Activated CD8-positive, alpha-beta memory T cell treated with anti-CD3 and anti-CD28 coated beads for 36 hours (primary cell): ENCODE results near the gene SAP25. TPM values are rescaled to one million over a fixed set of nuclear protein-coding genes. Genes with fewer than 3 reads are reported as not detected.

Source experiments
- CTCF ChIA-PET: fragments of 350-600 bp; sonication (Branson Sonifier 250); formaldehyde crosslinking; loops from one replicate; lab custom pipeline; 2021; ENCODE audit warnings: antibody characterized with exemption; lab: Charles Lee
- POLR2A ChIA-PET: fragments of 350-600 bp; sonication (Branson Sonifier 250); formaldehyde crosslinking; loops from one replicate; lab custom pipeline; 2021; ENCODE audit warnings: antibody characterized with exemption; lab: Charles Lee
- total RNA-seq, 2 experiments: library from RNA; stranded (reverse); gene quantifications; one replicate each; pipeline ENCODE4 v1.2.3, GENCODE V29; 2021

SAP25 gene
- total RNA-seq, 2 experiments from 2014 or later: 5.6 to 7.5 TPM

DNA sequence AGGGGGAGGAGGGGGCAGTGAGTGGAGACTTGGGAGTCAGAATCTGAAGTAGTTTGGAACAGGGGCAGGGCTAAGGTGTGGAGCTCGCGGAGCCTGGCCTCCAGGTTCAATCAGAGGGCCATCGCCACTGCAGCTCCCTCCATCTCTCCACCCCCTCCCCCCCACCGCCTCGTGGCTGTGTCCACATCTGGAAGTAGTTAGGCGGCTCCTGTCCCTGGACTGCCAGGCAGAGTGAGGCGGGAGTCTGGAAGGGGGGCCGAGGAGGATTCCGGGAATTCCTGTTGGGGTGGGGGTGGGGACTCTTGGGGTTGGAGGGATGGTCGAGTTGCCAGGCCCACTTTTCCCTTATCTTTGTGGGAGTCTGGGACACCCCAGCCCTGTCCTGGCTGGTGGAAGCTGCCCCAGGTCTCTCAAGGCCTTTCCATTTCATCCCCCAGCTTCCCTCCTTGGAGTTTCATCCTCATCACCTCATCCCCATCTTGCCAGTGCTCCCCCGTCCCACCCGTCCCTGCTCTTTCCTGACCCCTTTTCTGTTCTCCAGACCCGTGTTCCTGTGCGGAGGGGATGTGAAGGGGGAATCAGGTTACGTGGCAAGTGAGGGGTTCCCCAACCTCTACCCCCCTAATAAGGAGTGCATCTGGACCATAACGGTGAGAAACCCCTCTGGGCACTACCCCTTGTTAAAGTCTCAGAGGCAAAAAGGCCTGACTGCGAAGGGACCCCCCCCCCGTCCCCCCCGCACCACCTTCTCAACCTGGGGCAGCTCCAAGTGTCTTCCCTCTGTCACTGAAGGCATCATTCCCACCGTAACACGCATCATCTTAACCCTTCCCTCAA lies 29.4 kb upstream of the SAP25 start:
- CTCF ChIA-PET: interaction anchor here (0.5 to 1.7 kb wide), 6 partner anchors 17 to 44 kb away, joined by 3 to 6 read pairs (median 4); partner anchors contain the start of genes FBXO24 and LRCH4
- POLR2A ChIA-PET: interaction anchor here (0.6 kb wide), 2 partner anchors 92 to 93 kb away, joined by 3 to 9 read pairs; no protein-coding TSS in a partner anchor

DNA sequence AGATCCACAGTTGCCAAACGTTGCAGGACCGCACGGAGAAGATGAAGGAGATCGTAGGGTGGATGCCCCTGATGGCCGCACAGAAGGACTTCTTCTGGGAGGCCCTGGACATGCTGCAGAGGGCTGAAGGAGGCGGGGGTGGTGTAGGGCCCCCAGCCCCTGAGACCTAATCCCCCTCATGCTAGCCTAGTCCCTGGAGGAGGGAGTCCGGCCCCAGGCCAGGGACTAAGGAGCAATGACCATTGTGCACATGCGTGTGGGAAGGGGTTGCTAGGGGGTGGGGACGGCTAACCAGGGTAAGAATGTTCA lies 27.0 kb upstream of the SAP25 start:
- CTCF ChIA-PET: no interaction called here
- POLR2A ChIA-PET: no interaction called here

DNA sequence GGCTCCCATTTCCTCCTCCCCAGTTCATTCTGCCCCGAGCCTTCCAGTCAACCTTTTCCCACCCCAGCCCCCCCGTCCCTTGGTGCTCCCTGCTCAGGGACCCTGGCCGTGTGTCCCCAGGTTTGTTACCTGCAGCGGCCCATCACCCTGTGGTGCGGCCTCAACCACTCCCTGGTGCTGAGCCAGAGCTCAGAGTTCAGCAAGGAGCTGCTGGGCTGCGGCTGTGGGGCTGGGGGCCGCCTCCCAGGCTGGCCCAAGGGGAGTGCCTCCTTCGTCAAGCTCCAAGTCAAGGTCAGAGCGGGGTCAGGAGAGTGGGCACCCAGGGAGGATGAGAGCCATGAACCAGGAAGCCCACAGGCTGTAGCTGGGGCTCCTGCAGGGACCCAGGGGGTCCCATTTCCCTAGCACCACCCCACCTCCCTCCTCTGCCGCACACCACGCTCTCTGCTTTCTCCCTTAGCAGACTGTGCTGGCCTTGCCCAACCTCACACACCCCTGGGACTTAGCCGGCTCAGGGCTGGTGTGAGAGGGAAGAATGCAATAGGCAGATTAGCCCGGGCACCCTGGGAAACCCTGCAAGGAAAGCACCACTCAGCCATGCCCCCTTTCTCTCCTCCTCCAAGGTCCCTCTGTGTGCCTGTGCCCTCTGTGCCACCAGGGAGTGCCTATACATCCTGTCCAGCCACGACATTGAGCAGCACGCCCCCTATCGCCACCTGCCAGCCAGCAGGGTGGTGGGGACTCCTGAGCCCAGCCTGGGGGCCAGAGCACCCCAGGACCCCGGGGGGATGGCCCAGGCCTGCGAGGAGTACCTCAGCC lies 26.4 kb upstream of the SAP25 start:
- ChIA-PET POLR2A (no interaction called here), CTCF (interaction anchor here (0.6 kb wide), 1 partner anchor 67 kb away, joined by 3 read pairs; no protein-coding TSS in a partner anchor)

DNA sequence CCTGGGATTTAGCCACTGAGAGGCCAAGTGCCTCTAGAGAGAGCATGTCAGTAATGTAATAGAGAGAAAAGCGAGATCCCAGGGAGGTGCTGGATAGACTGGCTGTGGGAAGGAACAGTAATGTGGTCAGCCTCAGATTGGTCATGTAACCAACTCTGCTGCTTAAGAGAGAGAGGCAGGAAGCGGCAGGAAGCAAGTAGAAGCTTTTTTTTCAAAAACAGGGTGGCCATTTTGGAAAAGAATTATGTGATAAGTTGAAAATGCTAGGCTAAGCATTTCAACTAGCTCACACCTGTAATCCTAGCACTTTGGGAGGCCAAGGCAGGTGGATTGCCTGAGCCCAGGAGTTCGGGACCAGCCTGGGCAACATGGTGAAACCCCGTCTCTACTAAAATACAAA lies 24.7 kb upstream of the SAP25 start:
- ChIA-PET CTCF (no interaction called here), POLR2A (no interaction called here)

DNA sequence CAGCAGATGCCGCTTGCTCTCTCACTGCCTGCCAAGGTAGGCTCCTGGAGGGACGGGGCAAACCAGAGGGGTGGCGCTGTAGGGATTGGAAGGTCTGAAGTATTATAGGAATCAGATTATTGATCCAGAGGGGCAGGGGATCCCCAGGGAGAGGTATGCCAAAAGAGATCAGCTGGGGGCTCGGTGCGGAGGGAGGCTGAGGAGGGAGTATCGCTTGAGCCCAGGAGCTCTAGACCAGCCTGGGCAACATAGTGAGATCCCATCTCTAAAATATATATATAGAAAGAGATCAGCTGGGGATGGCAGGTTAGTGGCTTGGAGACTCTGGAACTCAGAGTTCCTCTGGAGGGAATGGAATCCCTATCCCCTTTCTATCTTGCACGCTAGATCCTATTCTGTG lies 21.5 kb upstream of the SAP25 start:
- ChIA-PET POLR2A (no interaction called here), CTCF (no interaction called here)

DNA sequence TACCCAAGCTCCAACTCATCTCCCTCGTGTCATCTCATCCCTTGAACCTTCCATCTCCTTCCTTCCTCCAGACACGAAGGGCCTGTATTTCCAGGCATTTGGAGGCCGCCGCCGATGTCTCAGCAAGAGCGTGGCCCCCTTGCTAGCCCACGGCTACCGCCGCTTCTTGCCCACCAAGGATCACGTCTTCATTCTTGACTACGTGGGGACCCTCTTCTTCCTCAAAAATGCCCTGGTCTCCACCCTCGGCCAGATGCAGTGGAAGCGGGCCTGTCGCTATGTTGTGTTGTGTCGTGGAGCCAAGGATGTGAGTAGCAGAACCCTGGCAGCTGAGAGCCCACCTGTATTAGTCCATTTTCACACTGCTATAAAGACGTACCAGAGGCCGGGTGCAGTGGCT lies 17.9 kb upstream of the SAP25 start:
- CTCF ChIA-PET: no interaction called here
- POLR2A ChIA-PET: no interaction called here

DNA sequence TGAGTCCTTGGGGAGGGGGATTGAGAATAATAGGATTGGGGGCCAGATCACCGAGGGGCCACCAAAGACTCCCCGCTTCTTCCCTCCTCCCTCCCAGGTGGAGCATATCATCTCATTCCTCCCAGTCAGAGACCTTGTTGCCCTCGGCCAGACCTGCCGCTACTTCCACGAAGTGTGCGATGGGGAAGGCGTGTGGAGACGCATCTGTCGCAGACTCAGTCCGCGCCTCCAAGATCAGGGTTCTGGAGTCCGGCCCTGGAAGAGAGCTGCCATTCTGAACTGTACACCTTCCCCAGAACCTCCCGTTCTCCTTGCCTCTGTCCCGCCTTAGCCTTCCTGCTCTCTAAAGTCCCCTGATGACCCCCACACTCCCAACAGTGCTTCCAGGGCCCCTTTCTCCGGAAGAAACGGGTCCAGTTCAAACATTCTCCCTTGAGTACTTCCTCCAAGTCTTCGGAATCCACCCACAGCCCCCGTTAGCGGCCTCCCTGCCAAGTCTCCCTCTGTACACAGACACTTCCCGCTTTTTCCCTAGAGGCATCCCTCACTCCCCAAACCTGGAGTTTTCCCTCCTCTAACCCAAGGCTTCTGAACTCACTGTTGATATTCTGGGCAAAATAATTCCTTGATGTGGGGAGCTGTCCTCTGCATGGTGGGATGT lies 16.5 kb upstream of the SAP25 start:
- CTCF ChIA-PET: interaction anchor here (0.7 kb wide), 2 partner anchors 19 to 54 kb away, joined by 3 read pairs; no protein-coding TSS in a partner anchor
- POLR2A ChIA-PET: interaction anchor here (0.6 kb wide), 1 partner anchor 36 kb away, joined by 4 read pairs; no protein-coding TSS in a partner anchor

DNA sequence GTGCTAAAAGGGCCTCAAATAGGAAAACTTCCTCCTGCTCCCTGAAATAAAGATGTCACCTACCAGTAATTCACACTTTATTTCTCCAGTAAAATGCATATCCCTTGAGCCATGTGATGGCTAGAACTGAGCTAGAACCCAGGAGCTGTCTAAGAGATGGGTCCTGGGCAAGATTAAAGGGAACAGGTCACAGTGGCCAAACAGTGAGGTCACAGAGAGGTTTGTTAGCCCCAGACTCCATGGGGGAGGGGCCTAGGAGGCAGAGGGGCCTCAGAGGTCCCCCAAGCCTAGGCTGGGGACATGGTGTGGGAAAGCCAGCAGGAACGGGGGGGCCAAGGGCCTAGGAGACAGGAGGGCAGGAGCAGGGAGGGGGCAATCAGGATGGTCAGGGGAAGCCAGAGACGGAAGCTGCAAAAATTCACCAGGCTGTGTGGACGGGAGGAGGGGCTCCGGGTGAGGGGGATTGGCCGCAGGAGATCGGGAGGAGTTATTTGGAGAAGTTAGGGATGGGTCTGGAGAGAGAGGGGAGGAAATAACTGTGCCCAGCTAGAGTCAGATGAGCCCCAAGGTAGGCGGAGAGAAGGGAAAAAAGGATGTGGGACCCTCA lies 15.7 kb upstream of the SAP25 start:
- POLR2A ChIA-PET: interaction anchor here (0.6 kb wide), 1 partner anchor 37 kb away, joined by 4 read pairs; no protein-coding TSS in a partner anchor

DNA sequence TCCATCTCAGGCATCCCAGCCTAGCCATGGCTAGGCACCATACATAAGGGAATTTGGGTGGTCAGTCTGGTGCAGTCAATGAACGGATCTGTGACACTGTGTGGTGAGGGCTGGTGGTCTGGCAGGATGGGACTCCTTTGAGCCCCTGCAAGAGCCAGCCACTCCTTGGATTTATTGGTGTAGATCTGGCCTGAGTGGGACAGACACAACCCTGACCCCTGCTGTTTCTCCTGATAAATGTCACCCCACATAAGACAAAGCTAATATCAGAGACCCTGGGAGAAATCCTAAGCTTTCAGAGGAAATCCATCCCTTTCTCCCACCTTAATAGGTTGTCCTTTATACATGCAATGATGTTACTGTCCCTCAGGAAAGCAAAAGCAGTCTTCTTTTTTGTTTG lies 14.7 kb upstream of the SAP25 start:
- CTCF ChIA-PET: interaction anchor here (0.8 to 1.2 kb wide), 6 partner anchors 24 to 119 kb away, joined by 3 to 6 read pairs (median 4); partner anchors contain the start of genes MOSPD3 and POP7
- POLR2A ChIA-PET: no interaction called here

More for the DNA sequence above, 15.7 kb upstream of the SAP25 start:
- CTCF ChIA-PET: interaction anchor here (0.7 to 1.2 kb wide), 6 partner anchors 23 to 120 kb away, joined by 3 to 6 read pairs (median 4); partner anchors contain the start of genes MOSPD3 and POP7

DNA sequence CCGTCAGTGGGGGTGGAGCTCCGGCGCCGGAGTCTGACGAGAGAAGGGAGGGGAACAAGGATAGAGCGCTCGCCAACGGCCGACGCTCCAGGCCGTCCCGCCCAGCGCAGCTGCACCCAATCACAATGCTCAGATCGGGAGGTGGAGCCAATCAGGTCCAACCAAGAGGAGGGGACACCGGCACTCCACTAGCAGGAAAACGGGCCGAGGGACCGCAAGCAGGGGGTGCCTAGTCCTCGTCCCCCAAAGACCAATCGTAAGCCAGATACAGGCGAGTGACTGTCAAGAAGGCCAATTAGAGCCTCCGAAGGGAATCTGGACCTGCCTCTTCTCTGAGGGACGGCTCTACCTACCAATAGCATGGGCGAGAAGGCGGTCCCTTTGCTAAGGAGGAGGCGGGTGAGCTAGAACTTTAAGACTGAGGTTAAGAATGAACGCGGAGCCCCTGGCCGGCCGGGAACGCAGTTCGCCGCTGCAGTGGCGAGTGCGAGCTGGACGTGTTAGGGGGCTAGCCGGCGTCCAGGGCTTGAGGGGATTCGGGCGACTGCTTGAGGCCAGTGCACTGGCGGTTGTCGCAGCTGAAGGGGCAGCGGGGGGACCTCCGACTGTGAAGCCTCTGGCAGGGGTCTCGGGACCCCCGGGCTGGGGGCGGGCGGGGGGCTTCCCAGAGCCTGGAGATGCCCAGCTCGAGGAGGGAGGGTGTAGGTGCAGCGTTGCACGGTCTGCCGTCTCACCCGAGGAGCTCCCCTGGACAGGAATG lies 12.7 kb upstream of the SAP25 start, which contains the start of gene FBXO24:
Gene FBXO24, plus strand, starts transcription at position 63 of the 760 bp plus-strand sequence. Its CDS starts 298 bp downstream, at position 361.
- POLR2A ChIA-PET: interaction anchor here (0.6 to 3.0 kb wide), 16 partner anchors 15 to 158 kb away, joined by 3 to 18 read pairs (median 6); partner anchors contain the start of genes MEPCE, MOSPD3, POP7 and PPP1R35
- CTCF ChIA-PET: interaction anchor here (0.6 to 4.3 kb wide), 21 partner anchors 16 to 157 kb away, joined by 3 to 25 read pairs (median 4); partner anchors contain the start of genes MEPCE, MOSPD3 and PCOLCE

DNA sequence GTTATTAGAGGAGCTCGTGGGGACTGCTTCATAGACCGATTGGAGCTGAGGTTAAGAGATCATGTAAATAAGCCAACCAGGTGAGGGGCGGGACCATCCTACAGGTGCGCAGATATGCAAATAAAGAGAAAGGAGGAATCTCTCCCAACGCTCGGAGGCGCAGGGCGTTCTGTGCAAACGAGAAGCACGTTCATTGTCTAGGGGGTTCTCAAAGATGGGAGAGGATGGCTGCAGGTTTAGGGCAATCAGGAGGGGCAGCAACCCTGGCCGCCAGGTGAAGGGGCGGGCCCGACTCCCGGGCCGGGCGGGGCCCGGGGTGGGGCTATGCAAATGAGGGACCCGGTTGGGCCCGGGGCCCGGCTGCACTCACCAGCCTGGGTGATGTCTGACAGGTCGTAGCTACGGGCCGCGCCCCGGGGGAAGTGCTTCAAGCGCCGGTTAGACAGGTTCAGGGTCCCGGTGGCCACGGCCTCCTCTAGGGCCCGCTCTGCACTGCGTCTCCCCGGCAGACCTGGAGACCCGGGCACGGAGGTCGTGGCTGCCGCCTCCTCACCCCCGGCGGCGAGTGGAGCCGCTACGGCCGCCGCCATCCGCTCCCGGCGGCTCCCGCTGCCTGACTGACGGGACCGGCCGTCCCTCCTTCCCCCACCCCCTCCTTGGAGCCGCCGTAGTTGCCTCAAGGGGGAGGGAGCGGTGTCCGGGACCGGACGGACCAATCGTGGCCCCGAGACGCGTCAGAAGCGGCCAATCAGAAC lies 12.0 kb upstream of the SAP25 start, which contains the start of gene LRCH4:
Gene LRCH4, minus strand, starts transcription at position 619 of the 755 bp plus-strand sequence. Its CDS starts 29 bp downstream, at position 590.
- CTCF ChIA-PET: interaction anchor here (0.7 to 4.3 kb wide), 21 partner anchors 13 to 156 kb away, joined by 3 to 25 read pairs (median 4); partner anchors contain the start of genes MEPCE, MOSPD3 and PCOLCE
- POLR2A ChIA-PET: interaction anchor here (0.6 to 3.0 kb wide), 15 partner anchors 15 to 157 kb away, joined by 3 to 18 read pairs (median 6); partner anchors contain the start of genes MEPCE, MOSPD3, POP7 and PPP1R35

DNA sequence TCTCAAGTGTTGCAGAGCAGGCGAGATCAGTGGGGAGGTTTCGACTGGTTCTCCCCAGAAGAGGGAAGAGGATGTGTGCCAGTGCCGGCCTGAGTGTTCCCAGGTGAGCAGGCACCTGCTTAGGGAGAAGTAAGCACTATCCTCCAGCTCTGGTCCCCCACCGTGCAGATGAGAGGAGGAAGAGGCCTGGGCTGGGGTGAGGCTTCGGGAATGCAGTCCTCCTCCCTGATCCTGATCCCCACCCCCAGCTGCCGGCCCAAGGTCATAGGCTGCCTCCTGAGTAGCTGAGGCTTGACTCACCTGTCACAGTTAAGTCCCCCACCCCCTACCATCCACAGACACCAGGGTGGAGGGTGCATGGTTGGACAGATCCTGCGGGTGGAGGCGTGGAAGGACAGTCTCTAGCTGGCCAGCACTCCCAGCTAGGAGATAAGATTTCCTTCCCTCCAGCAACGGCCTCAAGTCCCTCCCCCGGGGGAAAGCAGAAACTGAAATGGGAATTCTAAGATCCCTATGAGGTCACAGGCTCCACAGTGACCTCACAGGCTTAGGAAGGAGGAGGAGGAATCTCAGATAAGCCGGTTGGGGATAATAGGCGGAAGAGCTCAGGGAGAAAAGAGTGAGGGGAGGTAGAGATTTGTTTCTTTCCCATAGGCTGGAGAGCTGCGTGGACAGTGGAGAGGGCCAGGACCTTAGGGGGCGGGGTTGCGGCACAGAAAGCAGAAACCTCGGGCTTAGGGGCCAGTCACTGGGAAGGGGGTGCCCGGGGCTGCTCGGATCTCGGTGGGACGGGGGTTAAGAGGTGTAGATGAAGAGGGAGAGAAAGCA lies 11.2 kb upstream of the SAP25 start:
- ChIA-PET POLR2A (interaction anchor here (0.6 to 3.0 kb wide), 7 partner anchors 21 to 267 kb away, joined by 3 to 18 read pairs (median 7); partner anchors contain the start of genes MOSPD3, POP7 and SLC12A9), CTCF (interaction anchor here (1.0 to 4.3 kb wide), 17 partner anchors 12 to 148 kb away, joined by 3 to 25 read pairs (median 5); partner anchors contain the start of genes MOSPD3 and PCOLCE)

DNA sequence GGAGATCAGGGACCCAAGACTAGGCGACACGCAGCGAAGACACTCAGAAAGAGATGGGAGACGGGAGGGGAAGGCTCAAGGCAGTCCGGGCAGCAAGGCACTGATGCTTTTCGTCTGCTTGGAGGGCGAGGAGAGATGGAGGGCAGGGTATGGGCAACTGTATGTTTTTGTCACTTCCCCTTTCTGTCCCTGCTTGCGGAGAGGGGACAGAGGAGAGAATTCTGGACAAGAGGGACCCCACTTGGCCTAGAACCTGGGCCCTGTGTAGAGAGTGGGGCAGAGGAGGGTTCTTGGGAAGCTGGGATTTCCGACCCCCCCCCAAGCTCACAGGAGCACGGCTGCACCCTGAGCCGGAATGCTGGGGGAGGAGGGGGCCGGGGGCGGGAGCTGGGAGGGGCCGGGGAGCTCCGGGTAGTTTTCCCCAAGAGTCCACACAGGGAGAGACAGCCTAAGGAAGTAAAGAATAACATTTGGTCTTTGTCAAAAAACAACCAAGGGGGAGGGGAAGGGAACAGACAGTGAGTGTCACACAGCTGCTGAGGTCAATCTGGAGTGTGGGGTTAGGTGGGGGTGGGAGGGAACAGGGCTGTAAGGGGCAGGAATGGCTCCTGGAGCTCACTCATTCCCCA lies 10.5 kb upstream of the SAP25 start:
- ChIA-PET CTCF (interaction anchor here (1.1 to 4.3 kb wide), 10 partner anchors 12 to 121 kb away, joined by 3 to 25 read pairs (median 4); partner anchors contain the start of gene MOSPD3), POLR2A (interaction anchor here (0.6 to 3.0 kb wide), 10 partner anchors 22 to 268 kb away, joined by 3 to 18 read pairs (median 4); partner anchors contain the start of genes MOSPD3, POP7, SLC12A9 and ZCWPW1)
